ENCODE results near the gene OSBPL2. TPM values are rescaled to one million over a fixed set of nuclear protein-coding genes. Genes with fewer than 3 reads are reported as not detected.

The OSBPL2 gene
- total and polyA plus RNA-seq, 2 experiments from 2014 or later, result 16.6 to 31.2 TPM

DNA sequence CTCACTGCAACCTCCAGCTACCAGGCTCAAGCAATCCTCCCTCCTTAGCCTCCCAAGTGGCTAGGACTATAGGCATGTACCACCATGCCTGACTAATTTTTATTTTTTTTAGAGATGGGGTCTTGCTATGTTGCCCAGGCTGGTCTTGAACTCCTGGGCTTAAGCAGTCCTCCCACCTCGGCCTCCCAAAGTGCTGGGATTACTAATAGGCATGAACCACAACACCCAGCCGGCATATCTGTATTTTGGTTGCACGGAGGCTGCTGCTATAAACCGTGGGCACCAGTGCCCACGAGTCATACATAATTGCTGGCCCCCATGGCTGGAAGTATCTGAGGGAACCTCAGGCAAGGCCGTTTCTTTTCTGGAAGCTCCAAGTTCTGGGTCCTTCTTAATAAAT lies 46.1 kb downstream of the OSBPL2 start:
- peaks cover 16% of the 10 kb centered on the region; the same call in 1 of the 2 replicates for H3K36me3 ChIP-seq (ENCODE audit: insufficient read depth)
- Mint-ChIP-seq H3K27ac (no peak overlapping the region), H3K27me3 (ENCODE audit: insufficient read depth, low read depth, poor library complexity) (peaks cover 4% of the 10 kb centered on the region), H3K4me3 (no peak overlapping the region), H3K4me1 (no peaks in the 10 kb centered on the region; the same call in 2 of the 3 replicates), H3K36me3 (ENCODE audit: low read depth) (peaks cover 40% of the 10 kb centered on the region), H3K9me3 (no peaks in the 10 kb centered on the region)
- H4K20me1 ChIP-seq (replicated peaks; ENCODE audit: insufficient read depth), result no peaks in the 10 kb centered on the region
- H3K4me1 ChIP-seq (ENCODE audit: insufficient read depth), result no peaks in the 10 kb centered on the region
- no peak overlapping the region for H3K4me2 ChIP-seq
- TF ChIP-seq EZH2phosphoT487 (IDR thresholded peaks at IDR 0.05; ENCODE audit: unreplicated experiment) (no peak), JUNB (IDR thresholded peaks at IDR 0.05; ENCODE audit: unreplicated experiment) (no peak), ZNF331 (CRISPR knock-in tag; IDR thresholded peaks at IDR 0.05; ENCODE audit: low read depth) (no peak), REST (IDR thresholded peaks at IDR 0.05; ENCODE audit: unreplicated experiment) (no peak), POLR2AphosphoS5 (IDR thresholded peaks at IDR 0.05; ENCODE audit: low read depth) (no peak), EZH2 (IDR thresholded peaks at IDR 0.05; ENCODE audit: low read depth, unreplicated experiment) (no peak), ZNF462 (CRISPR knock-in tag; IDR thresholded peaks at IDR 0.05) (no peak), NANOG (IDR thresholded peaks at IDR 0.05; ENCODE audit: borderline replicate concordance) (no peak), ZNF114 (CRISPR knock-in tag; IDR thresholded peaks at IDR 0.05) (no peak), ETS1 (IDR thresholded peaks at IDR 0.05) (no peak), CREB1 (CRISPR knock-in tag; IDR thresholded peaks at IDR 0.05; ENCODE audit: low read depth) (no peak), STAT1 (IDR thresholded peaks at IDR 0.05; ENCODE audit: unreplicated experiment) (no peak)
- TF ChIP-seq, protein P1, sequence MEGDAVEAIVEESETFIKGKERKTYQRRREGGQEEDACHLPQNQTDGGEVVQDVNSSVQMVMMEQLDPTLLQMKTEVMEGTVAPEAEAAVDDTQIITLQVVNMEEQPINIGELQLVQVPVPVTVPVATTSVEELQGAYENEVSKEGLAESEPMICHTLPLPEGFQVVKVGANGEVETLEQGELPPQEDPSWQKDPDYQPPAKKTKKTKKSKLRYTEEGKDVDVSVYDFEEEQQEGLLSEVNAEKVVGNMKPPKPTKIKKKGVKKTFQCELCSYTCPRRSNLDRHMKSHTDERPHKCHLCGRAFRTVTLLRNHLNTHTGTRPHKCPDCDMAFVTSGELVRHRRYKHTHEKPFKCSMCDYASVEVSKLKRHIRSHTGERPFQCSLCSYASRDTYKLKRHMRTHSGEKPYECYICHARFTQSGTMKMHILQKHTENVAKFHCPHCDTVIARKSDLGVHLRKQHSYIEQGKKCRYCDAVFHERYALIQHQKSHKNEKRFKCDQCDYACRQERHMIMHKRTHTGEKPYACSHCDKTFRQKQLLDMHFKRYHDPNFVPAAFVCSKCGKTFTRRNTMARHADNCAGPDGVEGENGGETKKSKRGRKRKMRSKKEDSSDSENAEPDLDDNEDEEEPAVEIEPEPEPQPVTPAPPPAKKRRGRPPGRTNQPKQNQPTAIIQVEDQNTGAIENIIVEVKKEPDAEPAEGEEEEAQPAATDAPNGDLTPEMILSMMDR (conservative IDR thresholded peaks at IDR 0.05; ENCODE audit: low read depth in 2 of 2), result no peak
- no peak overlapping the region for H2AFZ ChIP-seq
- DNase-seq (ENCODE audit: low spot score) (no peak), ATAC-seq (no peak)
- no peaks in the 10 kb centered on the region for H3K27me3 ChIP-seq (ENCODE audit: insufficient read depth)
- H3K79me2 ChIP-seq (replicated peaks; ENCODE audit: insufficient read depth), result no peaks in the 10 kb centered on the region
- H3K9me2 ChIP-seq (ENCODE audit: insufficient read depth), result no peaks in the 10 kb centered on the region
- H3K27ac ChIP-seq (ENCODE audit: low read depth), result no peak overlapping the region
- H3K4me3 ChIP-seq, result no peak overlapping the region
- H3F3A ChIP-seq (replicated peaks; ENCODE audit: low read depth), result 0 out of 2 replicates have a peak, but pooled peaks cover 3% of the 10 kb centered on the region

Data from GM23338 (cell line).